ENCODE results near the gene SMYD4.

DNA sequence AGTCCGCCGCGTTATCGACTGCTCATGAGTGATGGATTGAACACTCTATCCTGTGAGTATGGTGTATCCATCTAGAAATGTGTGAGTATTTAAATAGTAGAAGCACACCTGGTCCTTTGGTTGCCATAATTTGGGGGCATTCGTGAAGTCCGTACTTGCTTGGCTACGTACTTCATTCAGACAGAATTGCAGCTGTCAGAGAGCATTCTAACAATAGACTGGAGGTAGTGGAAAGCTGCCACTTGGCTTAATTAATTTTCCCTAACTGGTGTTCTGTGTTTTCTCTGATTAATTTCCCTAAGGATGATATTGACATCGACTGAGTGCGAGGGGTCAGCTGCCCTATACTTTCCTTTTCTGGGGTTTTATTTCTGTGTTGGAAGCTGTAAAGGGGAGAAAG is 14.2 kb upstream of the SMYD4 start:
- no peak for TF ChIP-seq EP300 (conservative IDR thresholded peaks at IDR 0.05; ENCODE audit: poor library complexity, severe bottlenecking)
- TF ChIP-seq, protein P1, sequence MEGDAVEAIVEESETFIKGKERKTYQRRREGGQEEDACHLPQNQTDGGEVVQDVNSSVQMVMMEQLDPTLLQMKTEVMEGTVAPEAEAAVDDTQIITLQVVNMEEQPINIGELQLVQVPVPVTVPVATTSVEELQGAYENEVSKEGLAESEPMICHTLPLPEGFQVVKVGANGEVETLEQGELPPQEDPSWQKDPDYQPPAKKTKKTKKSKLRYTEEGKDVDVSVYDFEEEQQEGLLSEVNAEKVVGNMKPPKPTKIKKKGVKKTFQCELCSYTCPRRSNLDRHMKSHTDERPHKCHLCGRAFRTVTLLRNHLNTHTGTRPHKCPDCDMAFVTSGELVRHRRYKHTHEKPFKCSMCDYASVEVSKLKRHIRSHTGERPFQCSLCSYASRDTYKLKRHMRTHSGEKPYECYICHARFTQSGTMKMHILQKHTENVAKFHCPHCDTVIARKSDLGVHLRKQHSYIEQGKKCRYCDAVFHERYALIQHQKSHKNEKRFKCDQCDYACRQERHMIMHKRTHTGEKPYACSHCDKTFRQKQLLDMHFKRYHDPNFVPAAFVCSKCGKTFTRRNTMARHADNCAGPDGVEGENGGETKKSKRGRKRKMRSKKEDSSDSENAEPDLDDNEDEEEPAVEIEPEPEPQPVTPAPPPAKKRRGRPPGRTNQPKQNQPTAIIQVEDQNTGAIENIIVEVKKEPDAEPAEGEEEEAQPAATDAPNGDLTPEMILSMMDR (IDR thresholded peaks at IDR 0.05; ENCODE audit: poor library complexity, severe bottlenecking), result no peak
- no peak for TF ChIP-seq POLR2AphosphoS5 (IDR thresholded peaks at IDR 0.05)
- TF ChIP-seq SMC3 (conservative IDR thresholded peaks at IDR 0.05; ENCODE audit: poor library complexity), result no peak
- no peak for TF ChIP-seq RAD21 (conservative IDR thresholded peaks at IDR 0.05)
- TF ChIP-seq, protein P2, sequence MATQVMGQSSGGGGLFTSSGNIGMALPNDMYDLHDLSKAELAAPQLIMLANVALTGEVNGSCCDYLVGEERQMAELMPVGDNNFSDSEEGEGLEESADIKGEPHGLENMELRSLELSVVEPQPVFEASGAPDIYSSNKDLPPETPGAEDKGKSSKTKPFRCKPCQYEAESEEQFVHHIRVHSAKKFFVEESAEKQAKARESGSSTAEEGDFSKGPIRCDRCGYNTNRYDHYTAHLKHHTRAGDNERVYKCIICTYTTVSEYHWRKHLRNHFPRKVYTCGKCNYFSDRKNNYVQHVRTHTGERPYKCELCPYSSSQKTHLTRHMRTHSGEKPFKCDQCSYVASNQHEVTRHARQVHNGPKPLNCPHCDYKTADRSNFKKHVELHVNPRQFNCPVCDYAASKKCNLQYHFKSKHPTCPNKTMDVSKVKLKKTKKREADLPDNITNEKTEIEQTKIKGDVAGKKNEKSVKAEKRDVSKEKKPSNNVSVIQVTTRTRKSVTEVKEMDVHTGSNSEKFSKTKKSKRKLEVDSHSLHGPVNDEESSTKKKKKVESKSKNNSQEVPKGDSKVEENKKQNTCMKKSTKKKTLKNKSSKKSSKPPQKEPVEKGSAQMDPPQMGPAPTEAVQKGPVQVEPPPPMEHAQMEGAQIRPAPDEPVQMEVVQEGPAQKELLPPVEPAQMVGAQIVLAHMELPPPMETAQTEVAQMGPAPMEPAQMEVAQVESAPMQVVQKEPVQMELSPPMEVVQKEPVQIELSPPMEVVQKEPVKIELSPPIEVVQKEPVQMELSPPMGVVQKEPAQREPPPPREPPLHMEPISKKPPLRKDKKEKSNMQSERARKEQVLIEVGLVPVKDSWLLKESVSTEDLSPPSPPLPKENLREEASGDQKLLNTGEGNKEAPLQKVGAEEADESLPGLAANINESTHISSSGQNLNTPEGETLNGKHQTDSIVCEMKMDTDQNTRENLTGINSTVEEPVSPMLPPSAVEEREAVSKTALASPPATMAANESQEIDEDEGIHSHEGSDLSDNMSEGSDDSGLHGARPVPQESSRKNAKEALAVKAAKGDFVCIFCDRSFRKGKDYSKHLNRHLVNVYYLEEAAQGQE (IDR thresholded peaks at IDR 0.05; ENCODE audit: borderline replicate concordance), result no peak
- no peak for TF ChIP-seq TAF1 (IDR thresholded peaks at IDR 0.05; ENCODE audit: low read depth)
- TF ChIP-seq EZH2 (IDR thresholded peaks at IDR 0.05; ENCODE audit: borderline replicate concordance, insufficient read depth, low read length, poor library complexity, severe bottlenecking), result no peak
- TF ChIP-seq MXI1 (conservative IDR thresholded peaks at IDR 0.05; ENCODE audit: poor library complexity, severe bottlenecking), result no peak

All from neural cell (in vitro differentiated cells).